ENCODE measurements around the gene KRTAP5-8. TPM values are rescaled to one million over a fixed set of nuclear protein-coding genes. Genes with fewer than 3 reads are reported as not detected.

Gene KRTAP5-8
- total RNA-seq, 1 donor from 2014 or later: not detected

GRCh38 chr11:71491531-71491930 is 46.3 kb upstream of the KRTAP5-8 start:
- peaks cover 10% of the 10 kb centered on the region for H3K4me1 Mint-ChIP-seq (ENCODE audit: low read depth)
- no peaks in the 10 kb centered on the region for H3K27me3 Mint-ChIP-seq (ENCODE audit: low read depth)
- peak; percentile 79 for DNase-seq (ENCODE audit: low spot score)

DNA sequence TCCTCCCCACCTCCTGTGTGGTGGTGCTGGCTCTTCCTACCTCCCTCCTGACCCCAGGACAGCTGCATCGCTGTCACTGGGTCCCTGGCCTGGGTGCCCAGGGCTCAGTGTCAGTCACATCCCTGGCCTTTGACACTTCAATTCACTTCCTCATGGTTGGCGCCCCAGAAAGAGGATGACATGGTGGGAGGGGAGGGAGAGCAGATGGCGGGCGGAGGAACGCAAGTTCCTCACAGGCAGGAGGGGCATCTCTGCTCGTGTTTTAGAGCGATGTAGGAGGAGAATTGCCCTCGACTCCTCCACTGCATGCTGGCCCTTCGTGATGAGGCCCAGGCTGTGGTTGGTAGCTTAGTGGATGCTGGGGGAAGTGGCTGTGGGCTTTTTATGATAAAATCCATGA is 45.9 kb upstream of the KRTAP5-8 start:
- Mint-ChIP-seq H3K36me3 (ENCODE audit: low read depth) (peaks cover 51% of the 10 kb centered on the region), H3K27me3 (ENCODE audit: low read depth) (no peaks in the 10 kb centered on the region)
- no peak for DNase-seq (ENCODE audit: low spot score)

More at GRCh38 chr11:71491531-71491930, 46.3 kb upstream of the KRTAP5-8 start:
- no peak overlapping the region for H3K27ac Mint-ChIP-seq (ENCODE audit: unreplicated experiment)
- no peak overlapping the region for H3K4me3 Mint-ChIP-seq (ENCODE audit: unreplicated experiment)
- no peak for TF ChIP-seq CTCF (IDR thresholded peaks at IDR 0.05)
- peaks cover 2% of the 10 kb centered on the region for H3K9me3 Mint-ChIP-seq (ENCODE audit: low read depth)
- peaks cover 48% of the 10 kb centered on the region for H3K36me3 Mint-ChIP-seq (ENCODE audit: low read depth)

GRCh38 chr11:71495286-71496230 is 42.3 kb upstream of the KRTAP5-8 start:
- DNase-seq (ENCODE audit: low spot score): peak; percentile 61
- peaks cover 57% of the 10 kb centered on the region for H3K36me3 Mint-ChIP-seq (ENCODE audit: low read depth)
- no peak for TF ChIP-seq CTCF (IDR thresholded peaks at IDR 0.05)

More for the DNA sequence above, 45.9 kb upstream of the KRTAP5-8 start:
- Mint-ChIP-seq H3K4me1 (ENCODE audit: low read depth) (peaks cover 10% of the 10 kb centered on the region), H3K4me3 (ENCODE audit: unreplicated experiment) (no peak overlapping the region), H3K9me3 (ENCODE audit: low read depth) (peaks cover 3% of the 10 kb centered on the region), H3K27ac (ENCODE audit: unreplicated experiment) (no peak overlapping the region)
- TF ChIP-seq CTCF (IDR thresholded peaks at IDR 0.05): no peak

DNA sequence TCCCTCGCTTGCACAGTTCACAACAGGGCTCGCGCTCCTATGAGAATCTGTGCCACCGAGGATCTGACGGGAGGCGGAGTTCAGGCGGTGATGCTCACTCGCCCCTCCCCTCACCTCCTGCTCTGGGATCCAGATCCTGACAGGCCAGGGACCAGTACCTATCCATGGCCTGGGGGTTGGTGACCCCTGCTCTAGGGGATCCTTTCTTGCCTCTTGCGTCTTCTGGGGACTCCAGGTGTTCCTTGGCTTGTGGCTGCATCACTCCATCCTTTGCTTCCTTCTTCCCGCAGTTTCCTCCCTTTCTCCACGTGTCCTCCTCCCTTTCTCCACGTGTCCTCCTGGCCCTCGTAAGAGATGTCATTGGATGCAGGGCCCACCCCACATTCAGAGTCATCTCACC is 41.4 kb upstream of the KRTAP5-8 start:
- DNase-seq (ENCODE audit: low spot score): peak; percentile 47
- Mint-ChIP-seq H3K9me3 (ENCODE audit: low read depth) (peaks cover 3% of the 10 kb centered on the region), H3K4me1 (ENCODE audit: low read depth) (peaks cover 6% of the 10 kb centered on the region), H3K4me3 (ENCODE audit: unreplicated experiment) (no peak overlapping the region), H3K27me3 (ENCODE audit: low read depth) (no peaks in the 10 kb centered on the region), H3K27ac (ENCODE audit: unreplicated experiment) (no peak overlapping the region), H3K36me3 (ENCODE audit: low read depth) (peaks cover 57% of the 10 kb centered on the region)
- no peak for TF ChIP-seq CTCF (IDR thresholded peaks at IDR 0.05)

More at GRCh38 chr11:71495286-71496230, 42.3 kb upstream of the KRTAP5-8 start:
- no peak overlapping the region for H3K4me3 Mint-ChIP-seq (ENCODE audit: unreplicated experiment)
- no peaks in the 10 kb centered on the region for H3K27me3 Mint-ChIP-seq (ENCODE audit: low read depth)
- H3K9me3 Mint-ChIP-seq (ENCODE audit: low read depth): peaks cover 3% of the 10 kb centered on the region
- peaks cover 5% of the 10 kb centered on the region for H3K4me1 Mint-ChIP-seq (ENCODE audit: low read depth)
- no peak overlapping the region for H3K27ac Mint-ChIP-seq (ENCODE audit: unreplicated experiment)

- H3K27me3 Mint-ChIP-seq (ENCODE audit: low read depth): no peaks in the 10 kb centered on the region
- peaks cover 3% of the 10 kb centered on the region for H3K9me3 Mint-ChIP-seq (ENCODE audit: low read depth)
- no peak for TF ChIP-seq CTCF (IDR thresholded peaks at IDR 0.05)
- peaks cover 6% of the 10 kb centered on the region for H3K4me1 Mint-ChIP-seq (ENCODE audit: low read depth)
- peak; percentile 68 for DNase-seq (ENCODE audit: low spot score)
- peaks cover 49% of the 10 kb centered on the region for H3K36me3 Mint-ChIP-seq (ENCODE audit: low read depth)
- H3K27ac Mint-ChIP-seq (ENCODE audit: unreplicated experiment): no peak overlapping the region
- H3K4me3 Mint-ChIP-seq (ENCODE audit: unreplicated experiment): no peak overlapping the region
Measured at GRCh38 chr11:71498091-71498490, 39.7 kb upstream of the KRTAP5-8 start.
